ENCODE data around the gene ARMC7.

- TF ChIP-seq FOS (IDR thresholded peaks at IDR 0.05; ENCODE audit: low read depth, low read length) (0 out of 2 replicates have a peak, but pooled peaks have one; percentile 33), POLR2A (IDR thresholded peaks at IDR 0.05; ENCODE audit: low read depth, low read length) (no peak), CTCF (conservative IDR thresholded peaks at IDR 0.05; ENCODE audit: low read depth, low read length) (no peak)
Observed at GRCh38 chr17:75159196-75160031, 49.6 kb downstream of the ARMC7 start.
